HCT116 (cell line): ENCODE results near the gene SPOPL. TPM values are rescaled to one million over a fixed set of nuclear protein-coding genes. Genes with fewer than 3 reads are reported as not detected.

Experiments used
- ATAC-seq: fragments of 200-7000 bp; cut with Tn5 transposase; 2 replicates; pipeline ENCODE4 v1.9.1; 2020; ENCODE audit warnings: mild to moderate bottlenecking, moderate library complexity
- BruUV-seq: library from RNA; stranded (reverse); fragments of 400-500 nt; replicated peaks from 2 replicates; lab custom pipeline; 2021; lab: Mats Ljungman, UMichigan
- CTCF ChIA-PET: fragments of 300-600 bp; sonication (Branson Sonifier 250); formaldehyde crosslinking; loops from one replicate; lab custom pipeline; 2021; ENCODE audit warnings: antibody characterized with exemption; lab: Charles Lee
- POLR2A ChIA-PET: fragments of 300-600, 350-600 bp; sonication (Branson Sonifier 250); formaldehyde crosslinking; loops from one replicate; lab custom pipeline; 2021; ENCODE audit warnings: antibody characterized with exemption; lab: Charles Lee
- RAD21 ChIA-PET, 2 experiments: fragments of 300-600 bp; sonication (Branson Sonifier 250); formaldehyde crosslinking; loops; one replicate each; lab custom pipeline; 2023; ENCODE audit warnings: low total read pairs in 2 of 2; ENCODE audit not compliant: uncharacterized antibody in 2 of 2, unreplicated experiment in 2 of 2, low non-redundant PET in 1 of 2; lab: Charles Lee
- DNase-seq: peaks from one replicate; pipeline ENCODE4 v3.0.0-alpha.2; 2010; ENCODE audit warnings: low read depth, low spot score
- H2AFZ ChIP-seq: fragments of 200-600 bp; shearing (Covaris generic), sonication (generic); 2 replicates; pipeline ENCODE4 v1.6.1; 2017; ENCODE audit warnings: low read depth, mixed run types, mixed read lengths, antibody characterized with exemption, low read length; ENCODE audit not compliant: poor library complexity, severe bottlenecking
- H3K27ac ChIP-seq: 2 replicates; pipeline ENCODE4 v1.5.1; 2012; ENCODE audit warnings: low read depth, low read length
- H3K27me3 ChIP-seq: fragments of 200-600 bp; sonication (generic); 2 replicates; pipeline ENCODE4 v1.6.1; 2016; ENCODE audit warnings: mixed run types, low read length, mixed read lengths; ENCODE audit not compliant: insufficient read depth
- H3K36me3 ChIP-seq, 2 experiments: fragments of 200-500 bp in 1 of 2; fragments of 200-600 bp in 1 of 2; sonication (Bioruptor generic) in 1 of 2; sonication (generic) in 1 of 2; 2 replicates each; pipeline versions ENCODE4 v1.5.1 to v1.6.1; 2014 to 2016; ENCODE audit warnings: low read length in 2 of 2, inconsistent platforms in 1 of 2, mixed read lengths in 1 of 2, mixed run types in 1 of 2; ENCODE audit not compliant: insufficient read depth in 2 of 2, control insufficient read depth in 1 of 2
- H3K4me1 ChIP-seq, 2 experiments: fragments of 200-600 bp in 1 of 2; sonication (generic) in 1 of 2; 2 replicates each; pipeline versions ENCODE4 v1.5.1 to v1.6.1; 2012 to 2017; ENCODE audit warnings: low read length in 2 of 2, inconsistent platforms in 1 of 2, mild to moderate bottlenecking in 1 of 2, mixed read lengths in 1 of 2, mixed run types in 1 of 2, moderate library complexity in 1 of 2; ENCODE audit not compliant: insufficient read depth in 2 of 2, control insufficient read depth in 1 of 2
- H3K4me2 ChIP-seq: fragments of 200-600 bp; sonication (generic); 2 replicates; pipeline ENCODE4 v1.6.1; 2017; ENCODE audit warnings: mixed run types, low read length, mixed read lengths
- H3K4me3 ChIP-seq, 2 experiments: fragments of 200-600 bp in 1 of 2; sonication (generic) in 1 of 2; replicated peaks in 1 of 2; 2 replicates each; pipeline ENCODE4 v1.5.1; 2011 to 2016; ENCODE audit warnings: low read length in 2 of 2, control low read depth in 1 of 2, low read depth in 1 of 2, mild to moderate bottlenecking in 1 of 2, mixed read lengths in 1 of 2, mixed run types in 1 of 2
- H3K79me2 ChIP-seq: fragments of 200-600 bp; sonication (generic); 2 replicates; pipeline ENCODE4 v1.6.1; 2017; ENCODE audit warnings: mild to moderate bottlenecking, mixed run types, low read length, moderate library complexity, mixed read lengths; ENCODE audit not compliant: insufficient read depth
- H3K9ac ChIP-seq: fragments of 200-600 bp; sonication (generic); 2 replicates; pipeline ENCODE4 v1.6.1; 2016; ENCODE audit warnings: low read length, mixed read lengths
- H3K9me2 ChIP-seq: fragments of 200-600 bp; sonication (generic), shearing (Covaris generic); 2 replicates; pipeline ENCODE4 v1.6.1; 2017; ENCODE audit warnings: mixed run types, mild to moderate bottlenecking, moderate library complexity; ENCODE audit not compliant: insufficient read depth
- H3K9me3 ChIP-seq, 2 experiments: fragments of 200-500 bp in 1 of 2; fragments of 200-600 bp in 1 of 2; sonication (Bioruptor generic) in 1 of 2; sonication (generic) in 1 of 2; 2 replicates each; pipeline ENCODE4 v1.6.1; 2014 to 2017; ENCODE audit warnings: low read length in 2 of 2, mixed read lengths in 2 of 2, inconsistent platforms in 1 of 2, low read depth in 1 of 2, mild to moderate bottlenecking in 1 of 2, mixed run types in 1 of 2, moderate library complexity in 1 of 2; ENCODE audit not compliant: control insufficient read depth in 1 of 2, insufficient read depth in 1 of 2
- H4K20me1 ChIP-seq: fragments of 200-600 bp; sonication (generic), shearing (Covaris generic); 2 replicates; pipeline ENCODE4 v1.6.1; 2017; ENCODE audit warnings: mixed run types, mild to moderate bottlenecking, moderate library complexity; ENCODE audit not compliant: insufficient read depth
- CEBPB ChIP-seq: IDR thresholded peaks from 2 replicates; pipeline ENCODE4 v1.6.1; 2012; ENCODE audit warnings: low read depth
- CTCF ChIP-seq, 3 experiments: fragments of 200-600 bp in 1 of 3; sonication (generic) in 1 of 3; IDR thresholded peaks in 2 of 3; conservative IDR thresholded peaks in 1 of 3; 2 replicates each; pipeline ENCODE4 v1.5.1; 2012 to 2017; ENCODE audit warnings: low read depth in 2 of 3, low read length in 2 of 3, antibody characterized with exemption in 1 of 3, borderline replicate concordance in 1 of 3, control low read depth in 1 of 3, mild to moderate bottlenecking in 1 of 3, mixed read lengths in 1 of 3, mixed run types in 1 of 3, moderate library complexity in 1 of 3; ENCODE audit not compliant: insufficient read depth in 1 of 3
- FOSL1 ChIP-seq: IDR thresholded peaks from 2 replicates; pipeline ENCODE4 v1.6.1; 2012; ENCODE audit warnings: low read depth
- RAD21 ChIP-seq: IDR thresholded peaks from 2 replicates; pipeline ENCODE4 v1.6.1; 2012; ENCODE audit warnings: low read depth, mild to moderate bottlenecking
- SIN3A ChIP-seq: IDR thresholded peaks from 2 replicates; pipeline ENCODE4 v1.6.1; 2012; ENCODE audit warnings: low read depth
- SP1 ChIP-seq: IDR thresholded peaks from 2 replicates; pipeline ENCODE4 v1.6.1; 2012; ENCODE audit warnings: low read depth
- SRF ChIP-seq: IDR thresholded peaks from 2 replicates; pipeline ENCODE4 v1.6.1; 2012; ENCODE audit warnings: low read depth
- TCF7L2 ChIP-seq: IDR thresholded peaks from 2 replicates; pipeline ENCODE4 v1.7.0; 2011; ENCODE audit warnings: borderline replicate concordance, inconsistent platforms; ENCODE audit not compliant: insufficient read depth, insufficient read length; ENCODE audit errors: extremely low read depth
- YY1 ChIP-seq: IDR thresholded peaks from 2 replicates; pipeline ENCODE4 v1.6.1; 2011; ENCODE audit warnings: low read length, low read depth, moderate library complexity, mild to moderate bottlenecking; ENCODE audit not compliant: insufficient replicate concordance; ENCODE audit errors: extremely low read depth
- intact Hi-C: fragments of 100-400 bp; cut with micrococcal nuclease; formaldehyde crosslinking; loops from 2 replicates; pipeline ENCODE4 v1.10.0; 2022
- total RNA-seq: library from RNA; stranded (reverse); gene quantifications from one replicate; pipeline ENCODE4 v1.2.1, GENCODE V29; 2021; ENCODE audit not compliant: unreplicated experiment
- TF ChIP-seq, protein P1 (sequence below): IDR thresholded peaks from 2 replicates; pipeline ENCODE4 v1.6.1; 2012
- TF ChIP-seq, protein P2 (sequence below): IDR thresholded peaks from 2 replicates; pipeline ENCODE4 v1.6.1; 2012
- TF ChIP-seq, protein P3 (sequence below): IDR thresholded peaks from 2 replicates; pipeline ENCODE4 v1.6.1; 2011; ENCODE audit warnings: mild to moderate bottlenecking, low read length, moderate library complexity; ENCODE audit not compliant: insufficient replicate concordance; ENCODE audit errors: extremely low read depth

Gene SPOPL
- total RNA-seq, 1 experiment from 2014 or later = 48.3 TPM

GRCh38 chr2:138518860-138519259 is 17.3 kb downstream of the SPOPL start:
- DNase-seq = no peak
- Histone ChIP-seq H2AFZ (no peak overlapping the region), H3K4me3 (no peak overlapping the region), H3K9me3 (no peaks in the 10 kb centered on the region), H3K4me1 (peaks cover 0 to 16% of the 10 kb centered on the region in 2 experiments; a peak in 2 of 4 replicates), H3K9me2 (no peaks in the 10 kb centered on the region), H3K27me3 (no peaks in the 10 kb centered on the region), H3K27ac (no peak overlapping the region), H3K9ac (no peak overlapping the region), H3K79me2 (peaks cover 88% of the 10 kb centered on the region), H3K4me2 (no peak overlapping the region), H3K36me3 (no peaks in the 10 kb centered on the region), H4K20me1 (peaks cover 14% of the 10 kb centered on the region)
- ChIA-PET RAD21 (no interaction called here), CTCF (no interaction called here), POLR2A (no interaction called here)
- no peak for TF ChIP-seq FOSL1
- no peak for TF ChIP-seq SRF
- TF ChIP-seq, protein P1, sequence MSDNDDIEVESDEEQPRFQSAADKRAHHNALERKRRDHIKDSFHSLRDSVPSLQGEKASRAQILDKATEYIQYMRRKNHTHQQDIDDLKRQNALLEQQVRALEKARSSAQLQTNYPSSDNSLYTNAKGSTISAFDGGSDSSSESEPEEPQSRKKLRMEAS = no peak
- no peak for TF ChIP-seq RAD21
- TF ChIP-seq CTCF (IDR thresholded peaks at IDR 0.05 in 2 of 3, conservative IDR thresholded peaks at IDR 0.05 in 1 of 3; ENCODE audit: borderline replicate concordance in 1 of 3, insufficient read depth in 1 of 3, low read depth in 2 of 3, low read length in 2 of 3) = no peak
- no peak for TF ChIP-seq YY1
- no peak for TF ChIP-seq SP1
- no peak for TF ChIP-seq SIN3A
- TF ChIP-seq, protein P2, sequence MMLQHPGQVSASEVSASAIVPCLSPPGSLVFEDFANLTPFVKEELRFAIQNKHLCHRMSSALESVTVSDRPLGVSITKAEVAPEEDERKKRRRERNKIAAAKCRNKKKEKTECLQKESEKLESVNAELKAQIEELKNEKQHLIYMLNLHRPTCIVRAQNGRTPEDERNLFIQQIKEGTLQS = no peak
- no peak for TF ChIP-seq TCF7L2
- TF ChIP-seq, protein P3, sequence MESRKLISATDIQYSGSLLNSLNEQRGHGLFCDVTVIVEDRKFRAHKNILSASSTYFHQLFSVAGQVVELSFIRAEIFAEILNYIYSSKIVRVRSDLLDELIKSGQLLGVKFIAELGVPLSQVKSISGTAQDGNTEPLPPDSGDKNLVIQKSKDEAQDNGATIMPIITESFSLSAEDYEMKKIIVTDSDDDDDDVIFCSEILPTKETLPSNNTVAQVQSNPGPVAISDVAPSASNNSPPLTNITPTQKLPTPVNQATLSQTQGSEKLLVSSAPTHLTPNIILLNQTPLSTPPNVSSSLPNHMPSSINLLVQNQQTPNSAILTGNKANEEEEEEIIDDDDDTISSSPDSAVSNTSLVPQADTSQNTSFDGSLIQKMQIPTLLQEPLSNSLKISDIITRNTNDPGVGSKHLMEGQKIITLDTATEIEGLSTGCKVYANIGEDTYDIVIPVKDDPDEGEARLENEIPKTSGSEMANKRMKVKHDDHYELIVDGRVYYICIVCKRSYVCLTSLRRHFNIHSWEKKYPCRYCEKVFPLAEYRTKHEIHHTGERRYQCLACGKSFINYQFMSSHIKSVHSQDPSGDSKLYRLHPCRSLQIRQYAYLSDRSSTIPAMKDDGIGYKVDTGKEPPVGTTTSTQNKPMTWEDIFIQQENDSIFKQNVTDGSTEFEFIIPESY = no peak
- no peak for TF ChIP-seq CEBPB
- intact Hi-C loops = no loop called here
- BruUV-seq = no TSS peak
- no peak for ATAC-seq
